ENCODE measurements around the gene NQO1.
"Not testable (repeated sequence)": the region's sequence is repeated elsewhere in the genome, so short reads cannot be mapped to it uniquely, and the experiment has no call there.

Gene NQO1

DNA sequence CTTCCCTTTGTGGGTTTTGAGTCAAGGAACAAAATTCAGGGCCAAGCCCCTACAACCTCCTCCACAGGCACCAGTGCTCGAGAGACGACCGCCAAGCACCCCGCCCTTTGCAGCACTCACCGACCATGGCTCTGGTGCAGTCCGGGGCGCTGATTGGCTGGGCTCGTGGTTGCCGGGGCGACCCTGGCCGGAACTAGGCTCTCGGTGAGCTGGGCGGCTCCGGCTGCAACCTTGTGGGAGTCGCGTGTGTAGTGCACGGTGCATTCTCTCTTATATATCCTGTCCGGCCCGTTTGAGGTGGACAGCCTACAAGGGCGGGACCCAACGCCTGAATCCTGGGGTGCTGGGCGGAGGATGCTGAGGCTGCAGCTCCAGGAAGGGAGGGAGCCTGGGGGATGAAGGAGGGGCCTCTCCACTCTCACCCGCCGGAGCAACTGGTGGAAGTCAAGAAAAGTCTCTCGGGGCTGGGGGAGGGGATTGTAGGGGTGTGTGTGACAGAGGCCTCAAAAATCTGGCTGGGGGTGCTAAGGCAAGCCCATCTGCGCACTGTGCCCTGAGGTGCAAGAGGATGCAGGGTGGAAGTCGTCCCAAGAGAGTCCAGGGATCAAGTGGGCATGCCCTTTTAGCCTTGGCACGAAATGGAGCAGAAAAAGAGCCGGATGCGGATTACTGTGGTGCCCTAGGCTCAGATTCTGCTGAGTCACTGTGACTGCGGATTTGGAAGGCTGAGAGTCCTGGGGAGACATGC, at the start of gene NQO1:
TSS of gene NQO1 (minus strand) at position 248 of the 748 bp plus-strand sequence. CDS start at position 127, 121 bp downstream.
- DNase-seq = peak; percentile 73

- no peak for DNase-seq
These were observed 49.2 kb upstream of the NQO1 start for GRCh38 chr16:69775563-69775962.

GRCh38 chr16:69773260-69773947, 47.0 kb upstream of the NQO1 start:
- no peak for DNase-seq

DNA sequence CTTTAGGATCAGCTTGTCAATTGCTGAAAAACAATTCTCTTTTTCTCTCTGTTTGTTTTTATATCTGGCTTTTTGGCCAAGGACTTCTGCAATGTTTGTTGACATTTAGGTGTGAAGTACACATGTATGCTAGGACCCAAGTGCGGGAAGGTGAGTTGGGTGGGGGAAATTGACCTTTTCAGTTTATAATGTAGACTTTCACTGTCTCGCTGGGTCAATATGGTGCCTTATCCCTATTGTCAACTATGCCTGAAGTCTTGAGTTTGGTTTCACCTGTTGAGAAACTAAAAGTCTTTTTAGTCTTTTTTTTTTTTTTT, 45.2 kb upstream of the NQO1 start:
- no peak for DNase-seq

- DNase-seq = no peak
These were observed 43.0 kb upstream of the NQO1 start for GRCh38 chr16:69769404-69769803.

DNA sequence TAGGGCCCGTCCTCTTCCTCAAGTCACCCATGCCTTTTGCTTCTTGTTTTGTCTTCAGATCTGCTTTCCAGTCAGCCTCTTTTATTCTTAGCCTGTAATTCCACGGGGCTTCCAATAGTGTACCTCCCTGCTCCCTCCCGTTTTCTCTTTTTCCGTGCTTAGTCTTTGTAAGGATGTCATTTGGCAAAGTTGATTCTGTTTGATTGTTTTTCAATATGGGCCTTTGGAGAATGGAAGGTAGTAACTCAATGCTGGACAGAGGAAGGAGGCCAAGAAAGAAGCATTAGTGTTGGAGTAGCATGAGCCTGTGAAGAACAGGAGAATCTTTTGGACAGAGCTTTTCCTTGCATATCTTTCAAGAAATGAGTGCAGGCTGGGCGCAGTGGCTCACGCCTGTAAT, 42.3 kb upstream of the NQO1 start:
- no peak for DNase-seq

GRCh38 chr16:69767459-69768229, 41.3 kb upstream of the NQO1 start:
- DNase-seq = no peak

- no peak for DNase-seq
These were observed 37.2 kb upstream of the NQO1 start for GRCh38 chr16:69763599-69763942.

DNA sequence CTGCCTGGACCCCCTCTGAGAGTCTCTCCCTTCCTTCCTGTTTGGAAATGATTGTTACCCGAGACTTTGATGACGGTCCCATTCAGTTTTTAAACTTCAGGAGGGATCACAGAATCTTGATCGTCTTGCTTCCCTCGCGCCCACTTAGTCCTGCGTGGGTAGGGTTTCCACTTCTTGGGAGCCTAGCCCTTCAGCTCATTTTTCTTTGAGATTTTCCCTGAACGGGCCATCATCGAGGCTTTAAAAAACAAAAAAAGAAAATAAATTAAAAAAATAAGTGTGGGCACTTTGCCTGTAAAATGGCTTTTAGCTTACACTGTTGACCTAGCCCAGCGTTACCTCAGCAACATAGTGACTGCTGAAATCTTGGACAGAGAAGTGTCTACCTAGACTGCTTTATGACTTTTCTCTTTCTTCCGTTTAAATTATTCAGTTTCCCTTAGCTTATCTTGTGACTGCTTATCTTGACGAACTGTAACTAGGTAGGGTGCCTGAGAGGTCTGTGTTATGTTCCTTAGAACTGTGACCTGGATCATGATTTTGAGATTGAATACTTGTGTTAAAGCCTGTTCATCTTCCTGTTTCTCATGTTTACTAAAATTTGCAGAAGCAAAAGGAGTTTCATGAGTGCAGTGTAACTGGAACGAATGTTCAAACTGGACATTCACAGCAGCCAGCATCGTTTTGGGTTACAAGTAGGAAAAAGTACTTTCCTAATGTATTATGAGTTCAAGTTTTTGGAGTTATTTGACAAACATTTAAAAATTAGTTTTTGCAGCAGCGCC, 36.6 kb upstream of the NQO1 start:
- no peak for DNase-seq

DNA sequence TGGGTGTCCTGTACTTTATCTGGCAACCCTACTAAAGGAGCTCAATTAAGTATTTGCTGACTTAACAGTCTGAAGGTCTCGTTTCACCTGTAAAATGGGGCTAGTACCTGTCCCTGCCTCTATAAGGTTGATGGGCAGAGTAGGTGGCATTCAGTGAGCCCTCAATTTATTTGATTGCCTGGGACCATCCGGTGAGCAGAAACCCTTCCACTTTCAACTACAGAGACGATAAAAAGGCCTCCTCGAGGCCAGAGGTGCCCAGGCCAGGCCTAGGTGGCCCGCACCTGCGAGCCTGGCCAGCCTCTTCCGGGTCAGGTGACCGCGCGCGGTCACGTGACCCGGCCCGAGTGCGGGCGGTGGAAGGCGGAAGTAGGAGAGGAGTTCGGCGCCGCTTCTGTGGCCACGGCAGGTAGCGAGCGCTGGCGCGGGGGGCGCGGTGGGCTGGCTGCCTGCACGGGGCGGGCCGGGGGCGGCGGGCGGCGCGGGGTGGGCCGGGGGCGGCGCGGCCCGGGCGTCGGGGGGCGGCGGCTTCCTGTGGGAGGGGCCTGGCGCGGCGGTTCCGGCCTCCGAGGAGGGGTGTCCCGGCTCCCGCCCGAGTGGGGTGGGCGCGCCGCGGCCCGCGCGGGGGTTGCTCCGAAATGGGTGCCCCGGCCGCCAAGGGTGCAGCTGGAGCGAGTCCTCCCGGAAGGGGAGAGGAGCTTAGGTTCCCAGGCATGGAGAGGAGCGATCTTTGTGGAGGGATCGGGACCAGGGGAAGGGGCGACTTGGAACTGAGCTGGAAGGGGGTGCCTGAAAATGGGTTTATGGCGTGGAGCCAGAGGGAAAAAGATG, 35.8 kb upstream of the NQO1 start, which contains the start of gene WWP2:
TSS of gene WWP2 (plus strand) at position 350 of the 831 bp plus-strand sequence. CDS start 24,679 bp downstream, outside the sequence.
- DNase-seq = peak; percentile 70

DNA sequence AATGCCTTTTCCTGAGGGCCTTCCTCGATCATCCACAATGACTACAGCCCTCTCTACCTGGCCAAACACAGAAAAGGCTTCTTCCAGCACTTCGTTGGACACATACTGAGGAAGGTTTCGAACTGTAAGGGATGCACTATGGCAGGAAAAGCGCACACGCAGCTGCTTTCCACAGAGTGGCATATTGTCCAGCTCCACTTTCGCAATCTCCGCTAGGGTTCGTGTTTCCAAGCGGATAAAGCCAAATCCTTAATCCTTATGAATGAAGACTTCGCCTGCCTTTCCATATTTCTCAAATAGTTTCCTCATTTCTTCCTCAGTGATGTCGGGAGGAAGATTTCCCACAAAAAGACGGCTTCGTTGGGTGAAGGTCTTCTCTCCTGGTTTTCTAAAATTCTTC, 31.0 kb upstream of the NQO1 start:
- DNase-seq = not testable (repeated sequence)

DNA sequence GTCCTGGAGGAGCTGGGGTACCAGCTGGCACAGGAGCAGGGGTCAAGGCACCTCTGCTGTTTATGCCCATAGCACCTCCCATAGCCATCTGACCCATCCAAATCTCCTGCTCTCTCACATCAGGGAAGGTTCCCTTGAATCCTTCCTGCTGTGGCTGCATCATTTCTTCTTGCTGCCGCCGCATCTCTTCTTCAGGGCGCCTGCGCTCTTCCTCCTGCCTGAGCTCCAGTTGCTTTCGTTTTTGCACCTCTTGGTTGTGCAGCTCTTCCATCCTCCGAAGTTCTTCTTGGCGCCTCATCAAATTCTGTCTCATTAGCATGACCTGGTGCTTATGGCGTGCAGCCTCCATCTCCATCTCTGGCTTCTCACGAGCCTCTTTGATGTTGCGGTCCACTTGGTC, 30.3 kb upstream of the NQO1 start:
- no peak for DNase-seq

DNA sequence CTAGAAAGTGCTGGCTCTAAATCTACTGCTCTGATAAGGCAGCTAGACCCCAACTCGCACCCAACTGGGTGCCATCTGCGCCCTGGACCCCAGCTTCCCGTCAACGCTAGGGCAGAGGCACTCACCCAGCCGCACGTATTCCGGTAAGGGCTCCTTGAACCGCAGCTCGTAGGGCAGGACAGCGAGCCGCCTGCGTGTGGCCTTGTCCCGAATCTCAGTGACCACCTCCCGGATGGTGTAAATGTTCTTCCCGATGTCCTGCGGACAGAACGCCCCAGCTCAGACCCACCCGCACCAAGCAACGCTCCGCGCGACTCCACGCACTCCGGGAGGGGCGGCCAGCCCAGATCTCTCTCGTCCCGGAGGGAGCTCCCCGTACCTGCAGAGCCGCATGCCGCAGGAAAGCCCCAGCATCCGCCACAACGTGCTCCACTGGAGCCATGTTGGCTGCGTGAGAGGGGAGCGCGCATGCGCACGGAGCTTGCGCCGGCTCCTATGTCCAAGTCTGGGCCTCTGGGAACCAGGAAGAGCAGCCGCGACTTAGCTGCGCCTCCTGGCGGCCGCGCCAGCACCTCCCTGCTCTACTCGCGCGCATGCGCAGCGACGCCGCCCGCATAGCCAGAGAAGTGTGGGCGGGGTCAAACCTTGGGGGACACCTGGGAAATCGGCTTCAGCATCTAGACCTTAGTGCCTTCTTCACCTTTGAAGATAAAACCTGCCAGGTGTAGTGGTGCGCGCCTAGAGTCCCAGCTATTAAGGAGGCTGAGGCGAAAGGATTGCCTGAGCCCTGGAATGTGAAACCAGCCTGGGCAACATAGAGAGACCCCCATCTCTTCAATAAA, 28.3 kb upstream of the NQO1 start, which contains the start of gene NOB1:
TSS of gene NOB1 (minus strand) at position 458 of the 842 bp plus-strand sequence. CDS start at position 442, 16 bp downstream.
- DNase-seq = peak; percentile 91

DNA sequence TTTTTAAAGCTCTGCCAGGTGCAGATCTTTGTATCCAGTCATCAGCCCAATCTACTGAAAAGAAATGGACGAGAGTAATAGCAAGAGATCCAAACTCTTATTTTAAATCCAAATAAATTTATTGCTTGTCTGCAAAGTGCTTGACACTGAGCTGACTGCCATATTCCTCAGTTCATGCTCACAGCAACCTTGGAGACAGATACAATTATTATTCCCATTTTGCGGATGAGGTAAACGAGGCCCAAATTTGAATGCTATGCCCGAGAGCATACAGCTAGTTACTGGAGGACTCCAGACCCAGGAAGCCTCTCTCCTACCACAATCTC, 27.7 kb upstream of the NQO1 start:
- no peak for DNase-seq

DNA sequence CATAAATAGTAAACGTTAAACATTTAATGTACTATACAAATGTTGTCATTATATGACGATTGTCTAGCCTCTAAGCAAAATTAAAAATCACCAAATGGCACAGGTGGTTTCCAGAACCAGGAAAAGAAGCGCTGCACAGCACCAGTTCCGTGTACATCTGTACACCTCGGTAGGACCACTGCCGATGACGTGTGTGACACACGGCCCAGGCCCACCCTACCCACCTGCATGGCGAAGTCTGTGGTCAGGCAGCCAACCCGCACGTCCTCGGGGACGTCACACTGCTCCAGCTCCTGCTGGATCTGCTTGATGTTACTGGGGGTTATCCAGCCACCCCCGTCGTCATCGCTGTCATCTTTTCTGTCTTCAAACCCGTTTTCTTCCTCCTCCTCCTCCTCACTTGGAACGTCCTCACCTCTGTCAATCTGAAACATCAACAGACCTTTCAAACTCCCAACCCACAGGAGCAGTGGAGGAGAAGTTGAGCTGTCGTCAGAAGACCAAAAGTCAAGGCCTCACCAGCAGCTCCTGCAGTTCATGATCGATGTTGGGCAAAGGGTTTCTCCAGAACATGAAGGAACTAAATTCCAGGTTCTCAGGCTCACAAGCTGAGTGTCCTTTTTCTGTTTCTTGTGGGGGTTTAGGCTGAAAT, 22.5 kb upstream of the NQO1 start:
- DNase-seq = no peak

- no peak for DNase-seq
These were observed 20.8 kb upstream of the NQO1 start for GRCh38 chr16:69747115-69747514.

DNA sequence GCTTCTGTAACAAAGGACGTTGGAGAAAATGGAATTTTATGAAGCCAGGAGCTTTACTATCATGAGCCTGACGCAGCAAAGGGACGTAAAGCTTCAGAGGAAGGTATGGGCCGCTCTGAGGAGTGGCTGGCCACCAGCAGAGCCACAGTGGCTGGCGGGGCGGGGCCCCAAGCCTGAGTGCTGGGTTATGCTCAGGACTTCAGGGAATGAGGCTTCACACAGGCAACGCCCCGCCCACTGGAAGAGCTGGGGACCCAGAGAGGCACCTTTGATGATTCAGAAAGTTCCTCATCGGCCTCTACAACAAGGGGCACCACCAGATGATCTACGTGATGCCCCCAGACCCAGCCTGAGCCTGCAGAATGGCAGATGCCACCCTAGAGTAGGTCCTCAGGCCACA, 19.6 kb upstream of the NQO1 start:
- DNase-seq = no peak

DNA sequence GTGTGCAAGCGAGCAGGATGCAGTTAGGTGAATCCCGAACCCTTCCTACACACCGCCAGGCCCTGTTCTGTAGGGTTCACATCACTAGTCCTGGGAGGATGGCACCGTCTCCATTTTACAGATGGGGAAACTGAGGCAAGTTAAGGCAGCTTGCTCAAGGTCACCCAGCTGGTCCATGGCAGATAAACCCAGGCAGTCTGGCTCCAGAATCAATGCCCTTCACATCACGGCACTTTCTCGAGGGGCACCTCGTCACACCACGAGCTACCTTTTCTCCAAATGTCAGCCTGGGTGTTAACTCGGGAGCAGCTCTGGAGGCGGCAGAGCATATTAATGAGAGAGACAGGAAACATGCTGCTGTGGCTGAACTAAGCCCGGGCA, 18.9 kb upstream of the NQO1 start:
- DNase-seq = no peak

DNA sequence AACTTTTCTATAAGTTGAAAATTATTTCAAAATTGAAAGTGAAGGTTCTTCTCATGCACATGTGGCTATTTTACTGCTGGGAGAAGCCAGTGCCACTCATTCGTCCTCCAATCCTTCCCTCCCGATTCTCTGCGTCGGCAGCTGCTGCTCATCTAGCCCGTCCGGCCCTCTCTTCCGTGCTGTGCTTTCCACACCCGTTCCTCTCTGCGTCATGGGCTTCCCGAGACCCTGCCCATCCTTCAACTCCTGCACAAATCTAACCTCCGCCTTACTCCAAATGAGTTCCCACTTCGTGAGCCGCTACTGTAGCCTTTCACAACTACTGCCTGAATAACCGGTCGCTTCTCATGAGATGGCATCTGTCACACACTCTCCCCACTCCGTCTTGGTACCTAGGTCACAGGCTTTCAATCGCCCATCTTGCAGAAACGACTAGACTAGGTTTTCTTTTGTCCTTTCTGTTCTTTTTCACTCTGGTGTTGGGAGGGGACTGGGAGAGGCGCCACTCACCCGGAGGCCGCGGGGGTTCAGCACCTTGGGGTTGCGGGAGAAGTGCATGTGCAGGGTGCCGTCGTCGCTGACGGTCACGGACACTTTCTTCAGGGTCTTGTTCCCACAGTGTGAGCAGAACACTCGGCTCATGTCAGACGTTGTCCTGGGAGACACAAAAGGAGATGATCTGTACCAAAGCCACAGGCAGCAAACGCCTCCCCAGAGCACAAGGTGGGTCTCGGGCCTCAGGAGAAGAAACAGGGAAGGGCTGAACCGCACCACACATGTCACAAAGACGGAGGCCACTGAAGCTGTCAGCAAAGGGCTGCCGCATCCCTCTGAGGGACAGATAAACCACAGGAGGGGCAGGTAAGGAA, 18.2 kb upstream of the NQO1 start:
- no peak for DNase-seq
